Heart left ventricle (tissue), 13 donors: Measurements from ENCODE around the gene EPN2.

Experiments used
- CTCF ChIP-seq, 12 donors: fragments of 200-600 bp; sonication (generic) in 4 of 12; IDR thresholded peaks; one replicate each; pipeline versions ENCODE4 v1.5.0 to v1.8.0; 2018 to 2022; ENCODE audit warnings: antibody characterized with exemption in 12 of 12, mild to moderate bottlenecking in 5 of 12
- POLR2A ChIP-seq, 2 donors: fragments of 450-650 bp; IDR thresholded peaks; one replicate each; pipeline ENCODE4 v1.6.1; 2017; ENCODE audit warnings: antibody characterized with exemption in 2 of 2, mild to moderate bottlenecking in 2 of 2, moderate library complexity in 2 of 2
- donor health status: ischemic (EF 13 %, LVEDD 7.1; RV severe dilation, severe dysfunction).
- donor health status: DM: no; HTN: yes; CAD: no.
- donor health status: DM: no; HTN: no; CAD: no.
- donor health status: ischemic (EF 25% LVEDD 6.9; RV normal size, moderate dysfunction).
- donor health status: ischemic (EF 25% LVEDD 5.7; RV mildly dilated, moderate dysfunction).
- donor health status: ischemic (EF 35%, LVEDD 5.7; RV mildly dilated, moderate dysfunction).
- donor health status: nonischemic (EF 11% LVEDD 7.7; RV severe dilation, severe dysfunction).
- donor health status: DM: yes; HTN: yes; CAD: no.
- donor health status: PGD.
- donor health status: ischemic (EF 29% LVEDD 5.4; RV normal size, mild dysfunction).
- donor health status: nonischemic (EF 23%, LVEDD 6.1; RV moderate dilation, normal function).

GRCh38 chr17:19296786-19297778, 59.9 kb downstream of the EPN2 start:
- TF ChIP-seq CTCF (IDR thresholded peaks at IDR 0.05) (no peak), POLR2A (IDR thresholded peaks at IDR 0.05) (no peak)
